PC-9 (cell line): Measurements from ENCODE around the gene NDE1. TPM values are rescaled to one million over a fixed set of nuclear protein-coding genes. Genes with fewer than 3 reads are reported as not detected.

Experiments used
- BruUV-seq: library from RNA; stranded (reverse); fragments of 400-500 nt; replicated peaks from 2 replicates; lab custom pipeline; 2021; lab: Mats Ljungman, UMichigan
- CTCF ChIA-PET: fragments of 300-600 bp; sonication (Branson Sonifier 250); formaldehyde crosslinking; loops from one replicate; lab custom pipeline; 2022; ENCODE audit warnings: antibody characterized with exemption; lab: Charles Lee
- POLR2A ChIA-PET: fragments of 300-600 bp; sonication (Branson Sonifier 250); formaldehyde crosslinking; loops from one replicate; lab custom pipeline; 2022; ENCODE audit warnings: antibody characterized with exemption; ENCODE audit not compliant: unreplicated experiment; lab: Charles Lee
- DNase-seq, 2 experiments: peaks; one replicate each; pipeline versions ENCODE4 v3.0.0 to v3.0.0-alpha.2; 2015 to 2022; ENCODE audit warnings: mixed read lengths in 1 of 2
- H2AFZ ChIP-seq: fragments of 200-600 bp; sonication (generic); 2 replicates; pipeline ENCODE4 v1.8.1; 2017; ENCODE audit warnings: antibody characterized with exemption
- H3F3A ChIP-seq: fragments of 200-600 bp; sonication (generic); 2 replicates; pipeline ENCODE4 v1.8.1; 2017; ENCODE audit warnings: antibody characterized with exemption, mild to moderate bottlenecking, low read depth; ENCODE audit not compliant: insufficient read depth
- H3K27ac ChIP-seq: fragments of 200-600 bp; sonication (generic); 2 replicates; pipeline ENCODE4 v1.6.1; 2016; ENCODE audit warnings: mixed run types
- H3K27me3 ChIP-seq: fragments of 200-600 bp; sonication (generic); 2 replicates; pipeline ENCODE4 v1.6.1; 2016; ENCODE audit warnings: low read depth, mixed run types; ENCODE audit not compliant: insufficient read depth
- H3K36me3 ChIP-seq: fragments of 200-600 bp; sonication (generic); 2 replicates; pipeline ENCODE4 v1.6.1; 2016; ENCODE audit warnings: low read depth, mixed run types
- H3K4me1 ChIP-seq: fragments of 200-600 bp; sonication (generic); replicated peaks from 2 replicates; pipeline ENCODE4 v1.6.1; 2016; ENCODE audit warnings: mixed run types; ENCODE audit not compliant: insufficient read depth
- H3K4me2 ChIP-seq: fragments of 200-600 bp; sonication (generic); 2 replicates; pipeline ENCODE4 v1.6.1; 2017; ENCODE audit warnings: mixed run types
- H3K4me3 ChIP-seq: fragments of 200-600 bp; sonication (generic); 2 replicates; pipeline ENCODE4 v1.6.1; 2016; ENCODE audit warnings: mixed run types
- H3K79me2 ChIP-seq: fragments of 200-600 bp; sonication (generic); 2 replicates; pipeline ENCODE4 v1.6.1; 2017; ENCODE audit warnings: low read depth, mixed run types
- H3K9me2 ChIP-seq: fragments of 200-600 bp; sonication (generic); 2 replicates; pipeline ENCODE4 v1.8.1; 2017; ENCODE audit warnings: mild to moderate bottlenecking; ENCODE audit not compliant: insufficient read depth
- H3K9me3 ChIP-seq: fragments of 200-600 bp; sonication (generic); 2 replicates; pipeline ENCODE4 v1.8.1; 2016; ENCODE audit warnings: low read depth; ENCODE audit not compliant: insufficient read depth
- H4K20me1 ChIP-seq: fragments of 200-600 bp; sonication (generic); 2 replicates; pipeline ENCODE4 v1.8.1; 2017; ENCODE audit not compliant: insufficient read depth
- EZH2 ChIP-seq: fragments of 200-600 bp; sonication (generic); IDR thresholded peaks from 2 replicates; pipeline ENCODE4 v1.8.0; 2017; ENCODE audit warnings: antibody characterized with exemption, low read depth
- intact Hi-C: fragments of 100-400 bp; cut with micrococcal nuclease; formaldehyde crosslinking; loops from one replicate; pipeline ENCODE4 v1.10.0; 2022; ENCODE audit not compliant: unreplicated experiment
- total RNA-seq: library from RNA; stranded (reverse); gene quantifications from 2 replicates; pipeline ENCODE4 v1.2.3, GENCODE V29; 2021
- TF ChIP-seq, protein P1 (sequence below): fragments of 200-600 bp; sonication (generic); conservative IDR thresholded peaks from 2 replicates; pipeline ENCODE4 v1.6.1; 2017; ENCODE audit warnings: mixed run types, antibody characterized with exemption, mild to moderate bottlenecking, moderate library complexity

The NDE1 gene
- total RNA-seq, 1 experiment from 2014 or later, result 119 TPM

- CTCF ChIA-PET, result interaction anchor here (0.7 kb wide), 2 partner anchors 9 to 59 kb away, joined by 3 read pairs; no protein-coding TSS in a partner anchor
- no peaks in the 10 kb centered on the region for H3K4me1 ChIP-seq
These were observed 114.1 kb downstream of the NDE1 start for GRCh38 chr16:15764112-15764511.

GRCh38 chr16:15765116-15765515, 115.1 kb downstream of the NDE1 start:
- Histone ChIP-seq H4K20me1 (no peaks in the 10 kb centered on the region), H3K4me1 (no peaks in the 10 kb centered on the region), H3F3A (no peaks in the 10 kb centered on the region), H3K9me2 (no peaks in the 10 kb centered on the region), H3K79me2 (no peaks in the 10 kb centered on the region), H3K27me3 (peaks cover 14% of the 10 kb centered on the region), H2AFZ (no peak overlapping the region), H3K27ac (no peak overlapping the region), H3K4me2 (no peak overlapping the region), H3K9me3 (no peaks in the 10 kb centered on the region), H3K4me3 (no peak overlapping the region), H3K36me3 (no peaks in the 10 kb centered on the region)
- ChIA-PET CTCF (interaction anchor here (0.7 to 1.0 kb wide), 3 partner anchors 54 to 309 kb away, joined by 3 read pairs; no protein-coding TSS in a partner anchor), POLR2A (no interaction called here)
- TF ChIP-seq, protein P1, sequence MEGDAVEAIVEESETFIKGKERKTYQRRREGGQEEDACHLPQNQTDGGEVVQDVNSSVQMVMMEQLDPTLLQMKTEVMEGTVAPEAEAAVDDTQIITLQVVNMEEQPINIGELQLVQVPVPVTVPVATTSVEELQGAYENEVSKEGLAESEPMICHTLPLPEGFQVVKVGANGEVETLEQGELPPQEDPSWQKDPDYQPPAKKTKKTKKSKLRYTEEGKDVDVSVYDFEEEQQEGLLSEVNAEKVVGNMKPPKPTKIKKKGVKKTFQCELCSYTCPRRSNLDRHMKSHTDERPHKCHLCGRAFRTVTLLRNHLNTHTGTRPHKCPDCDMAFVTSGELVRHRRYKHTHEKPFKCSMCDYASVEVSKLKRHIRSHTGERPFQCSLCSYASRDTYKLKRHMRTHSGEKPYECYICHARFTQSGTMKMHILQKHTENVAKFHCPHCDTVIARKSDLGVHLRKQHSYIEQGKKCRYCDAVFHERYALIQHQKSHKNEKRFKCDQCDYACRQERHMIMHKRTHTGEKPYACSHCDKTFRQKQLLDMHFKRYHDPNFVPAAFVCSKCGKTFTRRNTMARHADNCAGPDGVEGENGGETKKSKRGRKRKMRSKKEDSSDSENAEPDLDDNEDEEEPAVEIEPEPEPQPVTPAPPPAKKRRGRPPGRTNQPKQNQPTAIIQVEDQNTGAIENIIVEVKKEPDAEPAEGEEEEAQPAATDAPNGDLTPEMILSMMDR, result no peak
- no peak for TF ChIP-seq EZH2
- no TSS peak for BruUV-seq
- intact Hi-C loops, result loop anchor here (5.0 kb wide), 1 partner anchor 232 kb away; no protein-coding TSS in a partner anchor
- DNase-seq, result no peak

More at GRCh38 chr16:15764112-15764511, 114.1 kb downstream of the NDE1 start:
- Histone ChIP-seq H3K9me2 (no peaks in the 10 kb centered on the region), H3K4me3 (no peak overlapping the region), H2AFZ (no peak overlapping the region), H4K20me1 (no peaks in the 10 kb centered on the region), H3K36me3 (no peaks in the 10 kb centered on the region), H3K79me2 (no peaks in the 10 kb centered on the region), H3K9me3 (no peaks in the 10 kb centered on the region), H3K27me3 (peaks cover 14% of the 10 kb centered on the region), H3F3A (no peaks in the 10 kb centered on the region), H3K27ac (no peak overlapping the region), H3K4me2 (no peak overlapping the region)
- no peak for DNase-seq
- TF ChIP-seq, protein P1, result no peak
- no peak for TF ChIP-seq EZH2
- POLR2A ChIA-PET, result no interaction called here
- BruUV-seq, result no TSS peak
- intact Hi-C loops, result no loop called here

GRCh38 chr16:15765880-15766279, 115.8 kb downstream of the NDE1 start:
- no peak overlapping the region for H3K27ac ChIP-seq
- CTCF ChIA-PET, result interaction anchor here (0.7 to 1.0 kb wide), 3 partner anchors 53 to 308 kb away, joined by 3 read pairs; no protein-coding TSS in a partner anchor
- TF ChIP-seq, protein P1, result peak; percentile 73
- TF ChIP-seq EZH2, result no peak

More at GRCh38 chr16:15765880-15766279, 115.8 kb downstream of the NDE1 start:
- Histone ChIP-seq H3K79me2 (no peaks in the 10 kb centered on the region), H3K36me3 (no peaks in the 10 kb centered on the region), H3K9me3 (no peaks in the 10 kb centered on the region), H3K4me2 (no peak overlapping the region), H3K9me2 (no peaks in the 10 kb centered on the region), H3K4me3 (no peak overlapping the region), H4K20me1 (no peaks in the 10 kb centered on the region), H3K4me1 (no peaks in the 10 kb centered on the region), H2AFZ (no peak overlapping the region), H3K27me3 (peaks cover 14% of the 10 kb centered on the region), H3F3A (no peaks in the 10 kb centered on the region)
- BruUV-seq, result no TSS peak
- intact Hi-C loops, result loop anchor here (1.0 to 5.0 kb wide), 3 partner anchors 231 to 429 kb away; no protein-coding TSS in a partner anchor
- DNase-seq, result peak; percentile 45 to 53
- POLR2A ChIA-PET, result no interaction called here
